ENCODE measurements around the gene CCDC85B. TPM values are rescaled to one million over a fixed set of nuclear protein-coding genes. Genes with fewer than 3 reads are reported as not detected.

The CCDC85B gene
- total and polyA plus RNA-seq, 3 donors from 2014 or later: 17.1 to 102 (median 77.1) TPM

DNA sequence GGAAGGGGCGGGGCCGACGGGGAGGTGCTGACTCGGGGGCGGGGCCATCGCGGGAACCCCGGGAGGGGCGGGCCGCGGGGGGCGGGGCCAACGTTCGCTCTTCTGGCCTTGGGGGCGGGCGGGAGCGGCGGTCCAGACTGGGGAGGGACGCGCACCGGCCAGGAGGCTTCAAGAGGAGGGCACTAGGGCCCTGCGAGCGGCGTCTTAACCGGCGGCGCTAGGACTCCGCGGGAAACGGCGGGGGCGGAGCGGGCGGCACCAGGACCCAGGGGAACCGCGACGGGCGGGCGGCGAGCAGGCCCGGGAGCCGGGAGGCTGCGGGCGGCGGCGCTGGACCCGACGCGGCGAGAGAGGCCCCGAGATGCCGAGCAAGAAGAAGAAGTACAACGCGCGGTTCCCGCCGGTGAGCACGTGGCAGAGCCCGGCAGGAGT, 28.7 kb downstream of the CCDC85B start, which contains the start of gene DRAP1:
Gene DRAP1, plus strand, starts transcription at position 286 of the 432 bp plus-strand sequence. Its CDS starts 76 bp downstream, at position 362.
- no peaks in the 10 kb centered on the region for H3K9me3 ChIP-seq
- peak within 1 kb of the TSS; percentile 88 to 97 for H3K27ac ChIP-seq
- intact Hi-C loops (cut with DNase I; ENCODE audit: low total_unique reads): no loop called here
- peak; percentile 99 for DNase-seq
- no peaks in the 10 kb centered on the region for H3K27me3 ChIP-seq
- 1% methylated on average over 53 of the region's 59 CpGs; no CpG with 5 or more reads in 1 of the 2 donors for WGBS, 2 donors
- no peaks in the 10 kb centered on the region for H3K36me3 ChIP-seq (ENCODE audit: low read depth, missing control alignments)
- no peak for TF ChIP-seq POLR2A (IDR thresholded peaks at IDR 0.05)
- TF ChIP-seq, protein P1, sequence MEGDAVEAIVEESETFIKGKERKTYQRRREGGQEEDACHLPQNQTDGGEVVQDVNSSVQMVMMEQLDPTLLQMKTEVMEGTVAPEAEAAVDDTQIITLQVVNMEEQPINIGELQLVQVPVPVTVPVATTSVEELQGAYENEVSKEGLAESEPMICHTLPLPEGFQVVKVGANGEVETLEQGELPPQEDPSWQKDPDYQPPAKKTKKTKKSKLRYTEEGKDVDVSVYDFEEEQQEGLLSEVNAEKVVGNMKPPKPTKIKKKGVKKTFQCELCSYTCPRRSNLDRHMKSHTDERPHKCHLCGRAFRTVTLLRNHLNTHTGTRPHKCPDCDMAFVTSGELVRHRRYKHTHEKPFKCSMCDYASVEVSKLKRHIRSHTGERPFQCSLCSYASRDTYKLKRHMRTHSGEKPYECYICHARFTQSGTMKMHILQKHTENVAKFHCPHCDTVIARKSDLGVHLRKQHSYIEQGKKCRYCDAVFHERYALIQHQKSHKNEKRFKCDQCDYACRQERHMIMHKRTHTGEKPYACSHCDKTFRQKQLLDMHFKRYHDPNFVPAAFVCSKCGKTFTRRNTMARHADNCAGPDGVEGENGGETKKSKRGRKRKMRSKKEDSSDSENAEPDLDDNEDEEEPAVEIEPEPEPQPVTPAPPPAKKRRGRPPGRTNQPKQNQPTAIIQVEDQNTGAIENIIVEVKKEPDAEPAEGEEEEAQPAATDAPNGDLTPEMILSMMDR (IDR thresholded peaks at IDR 0.05): no peak
- peaks cover 45% of the 10 kb centered on the region for H3K4me1 ChIP-seq
- H3K4me3 ChIP-seq: peak within 1 kb of the TSS; percentile 98 to 100

DNA sequence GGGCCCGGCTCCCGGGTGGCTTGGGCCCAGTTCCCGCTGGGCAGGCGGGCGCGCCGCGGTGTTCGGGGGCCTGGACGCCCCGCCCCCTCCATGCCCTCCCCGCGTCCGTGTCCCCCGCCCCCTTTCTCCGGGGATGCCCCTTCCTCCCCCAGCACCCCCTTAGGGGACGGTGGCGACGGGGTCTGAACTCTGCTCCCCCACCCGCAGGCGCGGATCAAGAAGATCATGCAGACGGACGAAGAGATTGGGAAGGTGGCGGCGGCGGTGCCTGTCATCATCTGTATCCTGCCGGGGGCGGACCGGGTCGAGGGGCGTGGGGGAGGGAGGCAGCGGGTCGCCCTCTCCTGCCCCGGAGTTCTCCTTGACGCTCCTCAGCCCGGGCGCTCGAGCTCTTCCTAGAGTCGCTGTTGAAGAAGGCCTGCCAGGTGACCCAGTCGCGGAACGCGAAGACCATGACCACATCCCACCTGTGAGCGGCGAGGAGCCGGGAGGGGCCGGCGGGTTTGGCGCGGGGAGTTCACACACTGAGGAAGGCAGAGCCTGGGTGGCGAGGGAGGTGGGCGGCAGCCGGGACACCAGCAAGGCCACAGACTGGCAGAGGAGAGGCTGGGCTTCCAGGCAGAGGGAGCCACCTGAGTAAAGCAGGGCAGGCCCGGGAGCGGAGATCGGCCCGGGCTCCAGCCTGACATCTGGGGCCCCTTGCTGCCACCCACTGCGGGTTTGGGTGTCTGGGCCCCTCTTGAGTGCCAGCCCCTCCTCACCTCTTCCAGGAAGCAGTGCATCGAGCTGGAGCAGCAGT, 29.3 kb downstream of the CCDC85B start:
- Histone ChIP-seq H3K27ac (peak overlapping the region; percentile 88 to 97), H3K27me3 (no peaks in the 10 kb centered on the region), H3K4me3 (peak overlapping the region; percentile 85 to 98), H3K9me3 (no peaks in the 10 kb centered on the region), H3K36me3 (ENCODE audit: low read depth, missing control alignments) (no peaks in the 10 kb centered on the region), H3K4me1 (peaks cover 44% of the 10 kb centered on the region)
- 0% methylated on average over 60 of the region's 60 CpGs; no CpG with 5 or more reads in 1 of the 2 donors for WGBS, 2 donors
- intact Hi-C loops (cut with DNase I; ENCODE audit: low total_unique reads): no loop called here
- peak; percentile 54 for DNase-seq
- TF ChIP-seq, protein P1 (IDR thresholded peaks at IDR 0.05): no peak
- no peak for TF ChIP-seq POLR2A (IDR thresholded peaks at IDR 0.05)

DNA sequence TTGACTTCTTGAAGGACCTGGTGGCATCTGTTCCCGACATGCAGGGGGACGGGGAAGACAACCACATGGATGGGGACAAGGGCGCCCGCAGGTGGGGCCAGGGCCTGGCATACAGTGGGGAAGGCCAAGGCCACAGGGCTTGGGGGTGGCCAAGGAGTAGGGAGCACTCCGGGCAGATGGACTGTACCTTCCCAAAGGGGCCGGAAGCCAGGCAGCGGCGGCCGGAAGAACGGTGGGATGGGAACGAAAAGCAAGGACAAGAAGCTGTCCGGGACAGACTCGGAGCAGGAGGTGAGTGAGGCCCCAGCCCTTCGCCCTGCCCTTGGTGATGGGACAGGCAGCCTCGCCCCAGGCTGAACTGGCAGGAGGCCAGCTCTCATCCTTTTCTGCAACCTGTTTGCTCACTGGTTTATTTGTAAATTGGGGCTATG, 29.9 kb downstream of the CCDC85B start:
- H3K36me3 ChIP-seq (ENCODE audit: low read depth, missing control alignments): no peaks in the 10 kb centered on the region
- TF ChIP-seq, protein P1 (IDR thresholded peaks at IDR 0.05): no peak
- TF ChIP-seq POLR2A (IDR thresholded peaks at IDR 0.05): no peak
- H3K27ac ChIP-seq: peak overlapping the region; percentile 88 to 97
- peak overlapping the region; percentile 85 to 98 for H3K4me3 ChIP-seq
- 16 to 25% methylated on average over 9 to 15 of the region's 15 CpGs for WGBS, 2 donors
- no peaks in the 10 kb centered on the region for H3K27me3 ChIP-seq
- intact Hi-C loops (cut with DNase I; ENCODE audit: low total_unique reads): no loop called here
- peaks cover 37% of the 10 kb centered on the region for H3K4me1 ChIP-seq
- no peak for DNase-seq
- H3K9me3 ChIP-seq: no peaks in the 10 kb centered on the region

- Histone ChIP-seq H3K27ac (no peak overlapping the region), H3K4me3 (no peak overlapping the region), H3K4me1 (peaks cover 30% of the 10 kb centered on the region), H3K36me3 (ENCODE audit: low read depth, missing control alignments) (no peaks in the 10 kb centered on the region), H3K27me3 (no peaks in the 10 kb centered on the region), H3K9me3 (no peaks in the 10 kb centered on the region)
- DNase-seq: no peak
- intact Hi-C loops (cut with DNase I; ENCODE audit: low total_unique reads): no loop called here
- WGBS, 2 donors: 72 to 73% methylated on average over 12 of the region's 12 CpGs
- no peak for TF ChIP-seq POLR2A (IDR thresholded peaks at IDR 0.05)
- TF ChIP-seq, protein P1 (IDR thresholded peaks at IDR 0.05): no peak
Measured at GRCh38 chr11:65921033-65921555, 30.6 kb downstream of the CCDC85B start.

All from testis (tissue), 3 donors.